ENCODE results near the gene LUZP2.

The LUZP2 gene

GRCh38 chr11:25065746-25066145 lies 568.9 kb downstream of the LUZP2 start:
- in situ Hi-C loops (cut with MboI; ENCODE audit: low sequenced_read_pairs) = no loop called here

DNA sequence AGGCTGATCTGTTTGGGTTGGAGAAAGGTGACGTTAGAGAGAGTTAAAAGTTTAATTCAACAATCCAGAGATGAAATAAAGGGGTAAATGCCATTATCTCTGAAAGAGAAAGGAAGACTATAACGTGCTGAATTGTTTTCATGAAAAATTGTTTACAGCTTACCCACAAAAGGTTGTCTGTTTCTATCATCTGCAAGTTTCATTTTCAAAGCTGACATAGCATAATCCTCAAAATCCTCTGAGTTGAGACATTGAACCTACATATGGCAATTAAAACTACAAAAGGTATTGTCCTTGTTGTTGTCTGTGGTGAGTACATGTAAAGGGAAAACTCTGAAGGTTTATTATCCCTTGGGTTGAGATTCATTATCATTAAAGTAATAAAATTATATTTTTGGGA lies 569.9 kb downstream of the LUZP2 start:
- in situ Hi-C loops (cut with MboI; ENCODE audit: low sequenced_read_pairs) = no loop called here

GRCh38 chr11:25068451-25068850 lies 571.6 kb downstream of the LUZP2 start:
- in situ Hi-C loops (cut with MboI; ENCODE audit: low sequenced_read_pairs) = no loop called here

GRCh38 chr11:25094085-25094802 lies 597.4 kb downstream of the LUZP2 start:
- in situ Hi-C loops (cut with MboI; ENCODE audit: low sequenced_read_pairs) = no loop called here

- in situ Hi-C loops (cut with MboI; ENCODE audit: low sequenced_read_pairs) = no loop called here
Observed at GRCh38 chr11:25119416-25119815, 622.6 kb downstream of the LUZP2 start.

All from HL-60/S4 treated with phorbol 12-myristate 13-acetate at 8.2 ng/mL for 4 days and 3 days (cell line).